GM21737 (cell line): Measurements from ENCODE around the gene REC8.

ENCODE experiments used
- ATAC-seq: cut with Tn5 transposase; IDR thresholded peaks from one replicate; pipeline ENCODE4 v1.9.1; 2021; ENCODE audit warnings: mild to moderate bottlenecking, moderate library complexity; ENCODE audit not compliant: unreplicated experiment

REC8 gene

DNA sequence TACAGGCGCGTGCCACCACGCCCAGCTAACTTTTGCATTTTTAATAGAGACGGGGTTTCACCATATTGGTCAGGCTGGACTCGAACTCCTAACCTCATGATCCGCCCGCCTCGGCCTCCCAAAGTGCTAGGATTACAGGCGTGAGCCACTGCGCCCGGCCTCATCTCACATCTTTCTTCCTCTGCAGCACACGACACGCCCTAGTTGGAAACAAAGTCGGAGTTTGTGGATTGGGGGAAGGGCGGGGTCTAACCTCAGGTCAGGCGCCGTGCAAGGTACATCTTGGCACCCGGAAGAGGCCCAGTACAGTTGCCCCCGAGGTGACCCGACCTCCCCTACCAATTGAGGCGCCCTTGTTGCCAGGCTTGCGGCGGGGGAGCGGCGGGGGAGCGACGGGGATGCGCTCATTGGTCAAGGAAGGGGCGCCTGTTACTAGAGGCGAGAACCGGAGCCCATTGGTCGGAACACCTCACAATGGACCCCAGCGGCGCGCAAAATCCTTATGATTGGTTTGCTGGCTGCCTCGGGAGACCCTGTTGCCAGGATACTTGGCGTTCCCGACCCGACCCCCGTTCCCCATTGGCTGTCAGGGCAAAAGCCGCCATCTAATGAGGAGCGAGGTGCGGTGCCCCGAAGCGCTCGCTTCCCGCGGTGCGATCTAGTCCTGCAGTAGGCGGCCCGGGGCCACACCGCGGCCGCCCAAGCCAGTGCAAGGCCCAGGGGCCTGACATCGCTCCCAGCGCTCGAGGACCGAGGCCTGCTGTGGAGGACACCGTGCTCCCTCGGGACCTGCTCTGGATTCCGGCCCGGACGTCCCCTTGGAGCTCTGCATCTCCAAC, at the start of gene REC8:
TSS of gene REC8 (plus strand) at position 659 of the 839 bp plus-strand sequence. CDS start 473 bp downstream, outside the sequence.
- ATAC-seq = peak; percentile 81

GRCh38 chr14:24122416-24122815, 49.5 kb upstream of the REC8 start:
- no peak for ATAC-seq

GRCh38 chr14:24122898-24123297, 49.0 kb upstream of the REC8 start:
- ATAC-seq = no peak

DNA sequence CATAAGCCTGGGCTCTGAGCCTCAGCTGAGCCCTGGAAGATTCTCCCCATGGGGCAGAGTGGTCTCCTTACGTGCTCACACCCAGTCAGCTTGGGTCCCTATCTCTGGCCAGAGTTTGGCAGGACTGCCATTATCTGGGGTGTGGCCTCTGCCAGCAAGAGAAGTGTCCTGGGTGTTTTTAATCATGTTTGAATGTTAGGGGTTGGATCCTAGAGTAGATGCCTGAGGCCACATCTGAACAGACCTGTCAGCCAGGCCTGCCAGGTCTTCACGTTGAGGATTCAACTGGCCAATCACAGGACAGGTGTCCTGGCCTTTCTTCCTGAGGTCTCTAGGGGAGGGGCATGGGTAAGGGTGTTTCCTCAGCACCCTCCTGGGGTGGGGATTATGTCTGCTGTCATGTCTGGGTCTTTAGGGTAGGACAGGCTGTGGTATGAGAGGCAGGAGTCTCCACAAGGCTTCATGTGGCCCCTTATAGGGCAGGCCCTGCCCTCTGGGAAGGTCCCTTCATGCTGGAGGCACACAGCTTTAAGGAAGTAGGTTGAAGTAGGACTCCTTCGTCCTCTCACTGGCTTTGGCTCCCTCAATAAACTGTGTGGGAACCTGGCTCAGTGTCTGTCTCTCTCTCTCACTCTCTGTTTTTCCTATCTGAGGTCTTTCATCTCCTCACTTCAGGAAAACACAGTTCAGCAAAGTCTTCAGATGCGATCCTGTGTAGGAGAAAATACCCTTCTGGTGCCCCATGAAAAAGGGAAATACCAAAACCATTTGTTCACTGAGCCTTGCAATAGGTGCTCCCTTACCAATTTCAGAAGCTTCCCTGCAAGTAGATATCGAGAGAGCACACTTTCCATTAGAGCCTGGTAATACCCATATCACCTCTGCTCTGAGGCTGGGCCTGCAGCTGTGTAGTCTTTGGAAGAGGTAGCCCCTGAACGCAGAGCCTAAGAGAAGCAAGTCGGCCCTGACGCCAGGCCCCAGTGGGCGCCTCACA, 48.2 kb upstream of the REC8 start:
- no peak for ATAC-seq

GRCh38 chr14:24126939-24127338, 44.9 kb upstream of the REC8 start:
- no peak for ATAC-seq

DNA sequence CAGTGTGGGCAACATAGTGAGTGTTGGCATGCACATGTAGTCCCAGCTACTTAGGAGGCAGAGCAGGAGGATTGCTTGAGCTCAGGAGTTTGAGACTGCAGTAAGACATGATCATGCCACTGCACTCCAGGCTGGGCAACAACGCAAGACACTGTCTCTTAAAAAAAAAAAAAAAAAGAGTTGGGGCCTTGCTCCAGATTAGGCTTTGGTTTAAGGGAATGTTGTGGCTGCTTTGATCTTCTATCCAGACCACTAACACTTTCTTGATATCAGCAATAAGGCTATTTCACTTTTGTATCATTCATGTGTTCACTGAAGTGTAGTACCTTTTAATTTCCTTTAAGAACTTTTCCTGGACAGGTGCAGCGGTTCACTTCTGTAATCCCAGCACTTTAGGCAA, 44.2 kb upstream of the REC8 start:
- ATAC-seq = no peak

DNA sequence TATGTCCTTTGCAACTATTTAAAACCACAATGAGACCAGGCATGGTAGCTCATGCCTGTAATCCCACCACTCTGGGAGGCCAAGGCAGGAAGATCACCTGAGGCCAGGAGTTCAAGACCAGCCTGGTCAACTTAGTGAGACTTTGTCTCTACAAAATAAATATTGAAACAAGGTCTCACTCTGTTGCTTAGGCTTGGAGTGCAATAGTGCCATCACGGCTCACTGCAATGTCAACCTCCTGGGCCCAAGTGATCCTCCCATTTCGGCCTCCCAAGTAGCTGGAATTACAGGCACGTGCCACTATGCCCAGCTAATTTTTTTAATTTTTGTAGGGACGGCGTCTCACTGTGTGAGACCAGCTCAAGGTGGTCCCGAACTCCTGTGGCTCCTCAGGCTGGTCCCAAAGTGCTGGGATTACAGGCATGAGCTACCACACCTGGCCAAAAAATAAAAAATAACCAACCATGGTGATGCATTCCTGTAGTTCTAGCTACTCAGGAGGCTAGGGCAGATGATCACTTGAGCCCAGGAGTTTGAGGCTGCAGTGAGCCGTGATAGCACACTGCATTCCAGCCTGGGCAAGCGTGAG, 42.4 kb upstream of the REC8 start:
- no peak for ATAC-seq

DNA sequence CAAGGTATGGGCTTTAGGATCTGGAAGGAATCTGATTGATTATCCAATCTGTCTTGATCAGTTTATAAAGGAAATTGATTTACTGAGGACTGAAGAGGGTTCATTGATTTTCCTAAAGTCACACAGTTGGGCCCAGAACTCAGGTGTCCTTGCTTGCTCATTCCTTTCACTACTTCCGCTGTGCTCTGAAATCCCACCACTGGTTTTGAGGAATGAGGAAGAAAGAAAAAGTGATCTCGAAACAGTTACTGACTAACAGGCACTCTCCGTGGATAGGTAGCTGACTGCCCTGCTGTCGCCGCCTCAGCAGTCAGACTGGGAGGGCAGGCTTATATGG, 41.5 kb upstream of the REC8 start, which contains the start of gene FITM1:
TSS of gene FITM1 (plus strand) at position 280 of the 337 bp plus-strand sequence. CDS start 905 bp downstream, outside the sequence.
- no peak for ATAC-seq

DNA sequence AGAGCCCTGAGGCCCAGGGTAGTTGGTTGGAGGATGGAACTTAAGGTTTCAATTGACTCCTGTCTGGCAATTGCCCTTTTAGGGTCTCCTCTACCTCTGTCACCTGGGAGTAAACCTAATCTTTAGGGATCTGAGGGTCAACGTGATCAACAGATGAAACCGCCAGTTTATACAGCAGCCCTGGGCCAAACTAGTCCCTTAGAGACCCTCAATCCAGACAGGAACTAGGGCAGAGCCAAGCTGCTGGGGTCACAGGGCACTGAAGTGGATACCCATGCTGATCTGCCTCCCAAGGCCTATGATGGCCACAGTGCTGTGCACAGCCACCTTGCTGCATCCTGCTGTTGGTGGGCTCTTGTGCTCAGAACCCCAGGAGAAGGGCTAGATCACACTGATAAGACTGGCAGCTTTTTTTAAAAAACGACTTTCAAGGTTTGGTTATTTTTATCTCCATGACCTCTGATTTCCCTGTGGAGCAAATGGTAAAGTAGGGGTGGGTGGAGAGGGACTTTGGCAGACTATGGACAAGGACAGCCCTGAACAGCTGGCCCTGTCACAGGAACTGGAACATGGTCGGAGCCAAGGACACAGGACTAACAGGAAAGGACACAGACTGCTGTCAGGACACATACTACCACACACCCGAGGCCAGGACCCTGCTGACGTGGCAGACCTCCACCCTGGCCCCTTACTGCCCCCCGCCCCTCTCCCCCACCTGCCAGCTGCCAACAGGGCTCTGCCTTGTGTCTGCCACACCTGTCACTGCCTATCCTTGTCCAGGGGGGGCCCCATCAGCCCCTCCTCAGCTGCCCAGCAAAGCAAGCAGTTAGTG, 40.9 kb upstream of the REC8 start:
- no peak for ATAC-seq

DNA sequence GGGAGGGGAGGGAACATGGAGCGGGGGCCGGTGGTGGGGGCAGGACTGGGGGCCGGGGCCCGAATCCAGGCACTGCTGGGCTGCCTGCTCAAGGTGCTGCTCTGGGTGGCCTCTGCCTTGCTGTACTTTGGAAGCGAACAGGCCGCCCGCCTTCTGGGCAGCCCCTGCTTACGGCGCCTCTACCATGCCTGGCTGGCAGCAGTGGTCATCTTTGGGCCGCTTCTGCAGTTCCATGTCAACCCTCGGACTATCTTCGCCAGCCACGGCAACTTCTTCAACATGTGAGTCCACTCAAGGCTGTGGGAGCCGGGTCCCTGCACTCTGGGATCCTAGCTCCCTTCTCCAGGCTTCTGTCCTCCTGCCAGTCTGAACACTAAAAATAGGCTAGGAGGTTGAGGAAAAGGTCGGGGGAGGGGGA, 40.3 kb upstream of the REC8 start:
- ATAC-seq = no peak

DNA sequence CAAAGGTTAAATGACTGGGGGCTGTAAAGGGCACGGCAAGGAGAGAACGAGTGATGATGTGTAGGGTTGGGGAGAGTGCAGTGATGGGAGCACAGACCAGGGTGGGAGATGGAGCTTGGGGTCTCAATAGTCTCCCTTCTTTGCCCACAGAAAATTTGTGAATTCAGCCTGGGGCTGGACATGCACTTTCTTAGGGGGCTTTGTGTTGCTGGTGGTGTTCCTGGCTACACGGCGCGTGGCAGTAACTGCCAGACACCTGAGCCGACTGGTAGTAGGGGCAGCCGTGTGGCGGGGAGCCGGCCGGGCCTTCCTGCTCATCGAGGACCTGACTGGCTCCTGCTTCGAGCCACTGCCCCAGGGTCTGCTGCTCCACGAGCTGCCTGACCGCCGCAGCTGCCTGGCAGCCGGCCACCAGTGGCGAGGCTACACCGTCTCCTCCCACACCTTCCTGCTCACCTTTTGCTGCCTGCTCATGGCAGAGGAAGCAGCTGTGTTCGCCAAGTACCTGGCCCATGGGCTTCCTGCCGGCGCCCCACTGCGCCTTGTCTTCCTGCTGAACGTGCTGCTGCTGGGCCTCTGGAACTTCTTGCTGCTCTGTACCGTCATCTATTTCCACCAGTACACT, 39.7 kb upstream of the REC8 start:
- ATAC-seq = no peak

DNA sequence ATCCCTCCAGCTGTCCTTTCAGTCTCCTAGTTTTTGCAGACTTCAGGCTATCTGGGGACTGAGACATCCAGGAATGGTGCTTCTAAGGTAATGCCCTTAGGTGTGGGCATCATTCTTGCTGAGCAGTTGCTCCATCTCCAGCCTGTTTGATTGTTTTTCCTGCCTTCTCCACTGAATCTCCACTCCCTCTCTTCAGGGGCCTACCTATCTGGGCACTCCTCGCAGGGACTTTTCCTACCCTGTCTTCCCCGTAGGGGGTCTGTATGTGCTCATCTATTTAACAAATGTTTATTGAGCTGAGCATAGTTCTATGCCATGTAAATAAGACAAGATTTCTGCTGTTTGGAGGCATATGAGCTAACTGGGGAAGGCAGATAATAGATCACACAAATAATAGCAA, 38.9 kb upstream of the REC8 start:
- ATAC-seq = no peak

DNA sequence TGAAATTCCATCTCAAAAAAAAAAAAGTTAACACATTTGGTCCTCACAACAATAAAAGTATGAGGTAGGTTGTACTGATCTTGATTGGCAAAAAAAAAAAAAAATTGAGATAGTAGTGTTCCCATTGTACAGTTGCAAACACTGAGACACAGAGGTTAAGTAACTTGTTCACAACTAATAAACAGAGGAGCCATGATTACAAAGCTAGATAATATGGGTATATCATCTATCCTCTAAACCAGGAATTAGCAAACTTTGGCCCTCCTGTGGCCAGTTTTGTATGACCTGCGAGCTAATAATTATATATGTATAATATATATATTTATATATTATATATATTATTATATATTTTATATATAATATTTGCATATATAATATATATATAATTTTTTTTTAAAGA, 38.1 kb upstream of the REC8 start:
- no peak for ATAC-seq

DNA sequence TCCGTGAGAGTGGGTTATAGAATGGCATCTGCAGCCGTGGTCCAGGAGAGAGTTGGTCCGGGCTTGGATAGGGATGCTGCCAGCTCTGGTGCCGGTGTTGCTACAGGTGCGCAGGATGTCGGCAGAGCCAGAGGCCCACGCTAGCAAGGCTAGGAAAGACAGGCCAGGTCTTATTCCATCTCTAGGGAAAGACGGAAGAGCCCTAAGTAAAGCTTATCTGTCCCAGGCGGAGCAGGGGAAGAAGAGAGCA, 36.4 kb upstream of the REC8 start:
- ATAC-seq = no peak

DNA sequence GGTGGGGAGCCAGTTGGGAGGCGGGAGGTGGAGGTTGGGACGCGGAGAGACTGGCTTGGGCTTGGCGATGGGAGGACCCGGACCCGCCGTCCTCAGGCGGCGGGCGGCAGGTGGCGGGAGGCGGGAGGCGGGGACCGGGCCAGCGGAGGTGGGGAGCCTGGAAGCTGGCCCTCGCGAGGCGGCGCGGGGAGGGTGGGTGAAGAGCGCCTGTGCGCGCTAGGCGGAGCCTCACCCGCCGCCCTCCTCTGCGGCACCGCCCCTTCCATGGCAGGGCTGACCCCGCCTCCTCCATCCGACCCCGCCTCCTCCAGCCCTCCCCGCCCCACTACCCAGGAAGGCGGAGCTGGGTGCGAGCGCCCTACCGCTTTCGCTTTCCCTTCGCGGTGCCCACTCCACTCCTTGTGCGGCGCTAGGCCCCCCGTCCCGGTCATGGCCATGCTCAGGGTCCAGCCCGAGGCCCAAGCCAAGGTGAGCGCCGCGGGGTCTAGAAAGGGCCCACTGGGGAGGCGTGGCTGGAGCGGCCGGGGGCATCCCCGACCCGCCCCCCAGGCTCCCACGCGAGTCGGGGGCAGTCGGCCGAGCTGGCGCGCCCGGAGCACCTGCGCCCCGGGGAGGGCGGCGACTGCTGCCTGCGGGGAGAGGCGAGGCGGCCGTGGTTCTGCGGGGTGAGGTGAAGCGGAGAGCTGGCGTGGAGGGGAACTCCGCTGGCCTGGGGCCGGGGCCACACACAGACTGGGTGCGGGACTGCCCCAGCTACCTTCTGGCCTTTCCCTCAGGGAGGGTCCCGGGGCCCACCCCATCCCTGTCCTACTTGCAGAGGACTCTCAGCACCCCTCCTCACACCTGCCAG, 35.8 kb upstream of the REC8 start, which contains the start of gene PSME1:
TSS of gene PSME1 (plus strand) at position 361 of the 850 bp plus-strand sequence. CDS start at position 430, 69 bp downstream.
- ATAC-seq = peak; percentile 78

DNA sequence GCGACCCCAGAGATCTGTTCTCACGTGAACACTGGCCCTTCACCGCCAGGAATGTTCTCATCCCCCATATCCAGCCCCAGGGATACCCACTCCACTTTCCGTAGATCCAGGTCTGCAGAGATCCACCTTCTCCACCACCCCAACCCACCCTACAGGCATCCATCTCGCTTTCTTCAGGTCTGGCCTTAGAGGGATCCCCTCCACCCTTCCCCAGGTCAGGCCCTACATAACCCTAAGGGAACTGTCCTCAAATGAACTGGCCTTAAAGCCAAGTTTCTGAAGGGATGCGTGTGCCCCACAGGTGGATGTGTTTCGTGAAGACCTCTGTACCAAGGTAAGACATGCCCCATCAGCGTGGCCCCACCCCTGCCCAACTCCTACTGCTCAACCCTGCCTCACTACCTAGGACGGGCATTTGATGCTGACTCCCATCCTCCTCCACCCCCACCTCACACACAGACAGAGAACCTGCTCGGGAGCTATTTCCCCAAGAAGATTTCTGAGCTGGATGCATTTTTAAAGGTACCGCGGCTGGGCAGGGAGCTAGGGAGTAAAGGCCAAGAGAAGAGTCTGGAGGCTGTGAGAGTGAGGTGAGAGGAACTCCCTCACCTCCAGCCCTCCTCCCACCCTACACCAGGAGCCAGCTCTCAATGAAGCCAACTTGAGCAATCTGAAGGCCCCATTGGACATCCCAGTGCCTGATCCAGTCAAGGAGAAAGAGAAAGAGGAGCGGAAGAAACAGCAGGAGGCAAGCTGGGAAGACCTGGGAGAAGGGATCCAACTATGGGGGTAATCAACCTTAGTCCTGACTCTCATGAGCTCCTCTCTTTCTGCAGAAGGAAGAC, 35.0 kb upstream of the REC8 start:
- no peak for ATAC-seq

DNA sequence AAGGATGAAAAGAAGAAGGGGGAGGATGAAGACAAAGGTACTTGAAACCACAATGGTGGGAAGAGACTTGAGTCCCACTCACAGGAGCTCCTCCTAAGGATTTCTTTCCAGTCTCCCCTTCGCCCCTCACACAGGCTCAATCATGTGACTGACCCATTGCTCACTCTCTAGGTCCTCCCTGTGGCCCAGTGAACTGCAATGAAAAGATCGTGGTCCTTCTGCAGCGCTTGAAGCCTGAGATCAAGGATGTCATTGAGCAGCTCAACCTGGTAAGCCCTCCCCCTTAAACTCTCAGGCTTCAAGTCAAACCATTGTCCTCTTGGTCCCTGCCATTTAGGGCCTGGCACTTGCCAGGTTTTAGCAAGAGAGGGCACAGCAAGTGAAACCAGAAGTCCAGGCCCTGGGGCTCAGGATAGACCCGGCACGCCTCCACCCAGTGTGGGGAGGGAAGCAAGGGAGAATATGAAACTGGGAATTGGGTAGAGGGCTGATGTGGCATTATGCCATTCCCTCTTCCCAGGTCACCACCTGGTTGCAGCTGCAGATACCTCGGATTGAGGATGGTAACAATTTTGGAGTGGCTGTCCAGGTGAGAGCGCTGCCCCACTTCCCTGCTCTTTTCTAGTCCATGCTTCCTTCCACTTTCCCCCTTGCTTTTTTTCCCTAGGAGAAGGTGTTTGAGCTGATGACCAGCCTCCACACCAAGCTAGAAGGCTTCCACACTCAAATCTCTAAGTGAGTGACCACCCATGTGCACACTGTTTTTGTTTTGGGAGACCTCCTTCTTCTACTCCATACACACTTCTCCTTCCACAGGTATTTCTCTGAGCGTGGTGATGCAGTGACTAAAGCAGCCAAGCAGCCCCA, 34.1 kb upstream of the REC8 start:
- no peak for ATAC-seq
